ENCODE data around the gene LRRC32.

DNA sequence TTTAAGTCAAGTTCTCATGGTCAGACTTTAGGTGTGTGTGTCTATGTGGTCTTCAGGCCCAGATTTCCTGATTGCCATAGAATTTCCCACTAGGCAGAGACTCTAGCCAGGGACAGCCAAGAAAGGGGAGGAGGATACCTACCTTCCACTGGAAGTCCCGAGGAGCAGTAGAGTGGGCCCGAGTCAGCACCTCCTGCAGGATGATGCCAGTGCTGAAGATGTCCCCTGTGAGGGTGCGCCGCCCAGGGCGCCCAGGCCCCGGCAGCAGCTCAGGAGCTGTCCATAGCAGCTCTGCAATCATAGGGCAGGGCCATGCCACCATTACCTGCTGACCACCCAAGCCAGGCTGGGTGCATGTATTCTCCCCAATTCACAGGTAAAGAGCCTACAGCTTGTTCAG is 41.6 kb upstream of the LRRC32 start:
- TF ChIP-seq POLR2A (IDR thresholded peaks at IDR 0.05; ENCODE audit: low read length) (no peak), GATA1 (IDR thresholded peaks at IDR 0.05; ENCODE audit: low read depth, low read length) (no peak)

Data from erythroblast (primary cell).